Stimulated activated CD4-positive, alpha-beta T cell treated with anti-CD3 and anti-CD28 coated beads, TNF-alpha, amount 100 ng/mL, for 4 hours (primary cell): ENCODE data around the gene SLC26A9.

Source experiments
- DNase-seq, 3 experiments: peaks; one replicate each; pipeline ENCODE4 v3.0.0-alpha.2; 2020; ENCODE audit warnings: low read depth in 3 of 3

Gene SLC26A9

DNA sequence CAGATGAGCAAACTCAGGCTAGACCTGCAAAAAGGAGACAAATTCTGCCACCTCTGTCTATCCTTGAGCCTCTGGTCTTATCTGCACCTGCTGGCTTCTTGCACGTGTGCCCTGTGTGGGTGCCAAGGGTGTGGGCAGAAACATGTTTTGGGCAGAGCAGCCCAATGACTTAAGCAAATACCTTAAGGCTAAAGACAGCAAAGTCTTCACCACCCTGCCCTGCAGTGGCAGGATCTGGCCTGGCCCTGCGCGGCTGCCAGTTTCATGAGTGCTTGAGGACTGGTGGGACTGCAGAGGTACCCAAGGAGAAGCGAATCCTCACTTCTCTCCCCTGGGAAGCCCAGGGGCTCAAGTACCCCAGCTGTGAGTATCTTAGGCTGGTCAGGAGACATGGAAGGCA, 3.8 kb upstream of the SLC26A9 start:
- no peak for DNase-seq

DNA sequence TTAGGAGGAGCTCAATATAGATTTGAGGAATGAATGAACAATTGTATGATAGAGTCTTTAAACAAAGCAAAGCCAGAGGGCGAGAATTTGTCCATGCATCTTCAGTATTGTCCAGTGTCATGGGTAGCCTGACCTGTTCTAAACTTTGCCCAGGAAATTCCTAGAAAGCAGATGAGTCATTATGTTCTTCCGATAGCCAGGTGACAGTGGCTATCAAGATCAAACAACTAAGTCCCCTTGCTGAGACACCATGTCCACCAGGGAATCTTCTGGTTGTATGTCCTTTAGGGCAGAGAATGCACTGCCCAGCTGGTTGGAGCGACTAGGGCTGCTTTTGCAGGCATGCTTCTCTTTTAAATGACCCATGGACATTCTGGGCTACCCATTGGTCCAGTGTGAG, 1.8 kb upstream of the SLC26A9 start:
- DNase-seq = no peak

- DNase-seq = no peak
Observed at GRCh38 chr1:205944525-205944924, 1.3 kb upstream of the SLC26A9 start.

DNA sequence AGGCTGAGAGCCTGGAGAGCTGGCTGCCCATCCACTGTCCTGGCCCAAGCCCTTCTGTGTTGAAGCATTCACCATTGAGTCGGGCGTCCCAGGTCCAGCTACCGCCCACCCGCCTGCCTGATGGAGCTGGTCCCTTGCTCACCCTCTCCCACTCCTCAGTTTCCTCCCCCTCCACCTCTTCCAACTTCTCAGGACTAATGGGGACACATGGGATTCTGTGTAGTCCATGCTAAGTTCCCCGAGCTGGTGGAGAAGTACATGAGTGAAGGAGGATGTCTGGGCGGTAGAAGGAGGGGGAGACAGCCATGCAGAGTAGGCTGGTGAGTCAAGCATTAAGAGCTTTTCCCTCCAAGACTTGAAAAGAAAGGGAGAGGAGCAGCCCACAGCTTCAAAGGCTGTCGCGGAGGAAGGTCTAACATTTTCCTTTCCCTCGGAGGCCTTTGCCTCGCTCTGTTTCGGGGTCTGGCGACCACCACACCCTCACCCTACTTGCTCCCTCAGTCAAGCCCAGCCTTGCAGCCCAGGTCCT, 561 bp downstream of the SLC26A9 start:
- DNase-seq = no peak

GRCh38 chr1:205940710-205941109, 2.5 kb downstream of the SLC26A9 start:
- no peak for DNase-seq

GRCh38 chr1:205939690-205940330, 3.4 kb downstream of the SLC26A9 start:
- DNase-seq = no peak

- no peak for DNase-seq
Observed at GRCh38 chr1:205938682-205939081, 4.6 kb downstream of the SLC26A9 start.

- no peak for DNase-seq
Observed at GRCh38 chr1:205936846-205937586, 6.2 kb downstream of the SLC26A9 start.

GRCh38 chr1:205936311-205936710, 6.9 kb downstream of the SLC26A9 start:
- no peak for DNase-seq

GRCh38 chr1:205935869-205936268, 7.4 kb downstream of the SLC26A9 start:
- no peak for DNase-seq

DNA sequence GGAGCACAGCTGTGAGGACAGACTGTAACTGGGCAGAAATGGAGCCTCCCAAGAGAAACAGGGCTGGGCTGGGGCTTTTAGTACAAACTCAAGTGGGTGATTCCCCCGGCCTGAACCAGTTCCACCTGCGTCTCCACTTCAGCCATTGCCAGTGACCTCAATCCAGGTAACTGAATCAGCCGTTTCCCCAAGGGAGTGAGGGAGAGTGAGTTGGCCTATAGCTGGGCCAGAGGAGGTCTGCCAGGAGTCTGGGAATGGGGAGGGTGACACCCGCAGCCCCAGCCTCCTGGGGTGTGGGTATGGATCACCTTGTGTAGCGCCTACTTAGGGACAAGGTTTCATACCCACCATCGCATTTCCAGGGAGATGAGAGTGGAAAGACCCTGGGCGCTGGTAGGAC, 8.5 kb downstream of the SLC26A9 start:
- no peak for DNase-seq

DNA sequence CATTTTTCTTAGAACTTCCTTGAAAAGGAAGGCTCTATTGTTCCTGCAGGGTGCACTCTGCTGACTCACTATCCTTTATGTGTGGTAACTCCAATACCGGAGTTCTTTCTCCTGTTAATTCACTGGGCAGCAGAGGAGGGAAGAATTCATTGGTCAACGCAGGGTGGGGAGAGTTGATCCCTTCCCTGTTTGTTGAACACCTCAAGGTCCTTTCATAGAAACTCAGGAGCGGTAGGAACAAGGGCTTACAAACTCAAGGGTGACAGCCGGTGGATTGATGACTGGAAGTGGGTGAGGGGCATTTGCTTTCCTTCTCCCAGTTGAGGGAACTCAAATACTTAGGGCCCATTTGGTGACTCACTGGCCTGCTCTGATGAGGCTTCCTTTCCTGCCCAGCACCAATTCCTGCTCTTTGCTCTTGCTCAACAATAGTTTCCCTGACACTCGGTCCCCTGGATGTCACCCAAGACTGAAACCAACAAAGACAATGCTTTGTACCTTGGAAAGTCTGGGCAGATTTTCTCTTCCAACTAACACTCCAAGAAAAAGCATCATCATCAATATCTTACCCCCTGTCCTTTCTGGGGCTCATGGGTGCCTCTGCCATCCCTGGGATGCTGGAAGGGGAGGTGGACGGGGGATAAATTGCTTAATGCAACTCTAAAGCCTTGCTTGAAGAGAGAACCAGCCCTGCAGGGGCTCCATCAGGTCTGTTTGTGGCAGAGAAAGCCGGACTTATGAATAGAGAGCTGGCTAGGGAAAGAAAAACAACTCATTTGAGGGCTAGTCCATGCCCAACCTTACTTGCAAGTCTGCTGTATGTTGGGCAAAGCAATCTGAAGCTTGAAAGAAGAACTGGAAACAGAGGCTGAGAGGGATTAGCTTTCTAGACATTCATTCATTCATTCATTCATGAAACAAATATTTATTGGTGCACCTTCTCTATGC, 9.3 kb downstream of the SLC26A9 start:
- DNase-seq = no peak

DNA sequence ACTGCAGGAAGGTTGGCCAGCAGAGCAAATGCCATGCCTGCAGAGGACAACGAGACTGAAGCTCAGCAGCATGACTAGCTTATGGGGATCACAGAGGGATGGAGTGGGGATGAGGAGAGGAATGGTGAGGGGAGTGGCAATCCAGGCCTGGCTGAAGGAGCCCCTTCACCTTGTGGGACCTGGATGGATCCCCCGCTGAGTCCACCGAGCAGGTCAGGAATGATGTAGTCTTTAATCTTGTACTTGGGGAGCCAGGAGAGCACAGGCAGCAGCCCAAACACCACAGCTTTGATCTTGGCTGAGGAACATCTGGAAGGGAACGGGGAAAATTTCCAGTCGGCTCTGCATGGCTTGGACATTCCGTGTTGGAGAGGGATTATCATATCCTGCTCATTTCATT, 10.5 kb downstream of the SLC26A9 start:
- no peak for DNase-seq

DNA sequence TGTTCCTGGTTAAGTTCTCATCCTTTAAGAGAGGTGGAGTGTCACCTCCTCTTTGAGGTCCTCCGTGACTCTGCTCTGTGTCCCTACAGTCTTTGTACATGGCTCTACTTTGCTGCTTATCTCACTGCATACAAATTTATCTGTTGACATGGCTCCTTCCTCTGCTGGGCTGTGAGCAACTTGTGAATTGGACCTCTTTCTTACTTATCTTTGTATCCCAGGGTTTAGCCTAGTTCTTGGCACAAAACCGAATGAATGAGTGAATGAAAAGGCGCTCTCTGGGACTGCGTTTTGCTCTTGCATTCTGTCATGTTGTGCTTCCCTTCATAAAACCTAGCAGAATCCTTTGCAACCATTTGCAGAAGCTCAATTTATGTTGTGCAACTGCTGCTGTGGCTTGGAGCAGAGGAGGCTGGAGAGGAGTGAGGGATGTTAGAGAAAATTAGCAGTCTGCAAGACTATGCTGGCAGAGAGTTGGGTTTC, 12.4 kb downstream of the SLC26A9 start:
- DNase-seq = no peak

DNA sequence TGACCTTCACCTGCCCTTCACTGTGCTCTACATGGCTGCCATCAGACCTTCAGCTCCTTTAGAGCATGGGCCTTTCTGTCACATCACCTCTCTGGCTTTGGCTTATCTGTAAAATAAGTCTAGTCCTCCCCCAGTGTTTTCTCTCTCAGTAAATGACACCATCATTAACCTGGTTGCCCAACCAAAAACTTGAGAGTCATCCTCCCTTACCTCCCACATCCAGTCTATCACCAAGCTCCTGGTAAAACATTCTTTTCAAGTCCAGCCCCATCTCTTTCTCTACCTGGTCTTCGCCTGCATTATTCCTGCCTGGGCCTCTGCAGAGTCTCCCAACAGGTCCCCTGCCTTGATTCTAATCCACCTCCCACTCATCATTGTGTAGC, 13.1 kb downstream of the SLC26A9 start:
- no peak for DNase-seq

DNA sequence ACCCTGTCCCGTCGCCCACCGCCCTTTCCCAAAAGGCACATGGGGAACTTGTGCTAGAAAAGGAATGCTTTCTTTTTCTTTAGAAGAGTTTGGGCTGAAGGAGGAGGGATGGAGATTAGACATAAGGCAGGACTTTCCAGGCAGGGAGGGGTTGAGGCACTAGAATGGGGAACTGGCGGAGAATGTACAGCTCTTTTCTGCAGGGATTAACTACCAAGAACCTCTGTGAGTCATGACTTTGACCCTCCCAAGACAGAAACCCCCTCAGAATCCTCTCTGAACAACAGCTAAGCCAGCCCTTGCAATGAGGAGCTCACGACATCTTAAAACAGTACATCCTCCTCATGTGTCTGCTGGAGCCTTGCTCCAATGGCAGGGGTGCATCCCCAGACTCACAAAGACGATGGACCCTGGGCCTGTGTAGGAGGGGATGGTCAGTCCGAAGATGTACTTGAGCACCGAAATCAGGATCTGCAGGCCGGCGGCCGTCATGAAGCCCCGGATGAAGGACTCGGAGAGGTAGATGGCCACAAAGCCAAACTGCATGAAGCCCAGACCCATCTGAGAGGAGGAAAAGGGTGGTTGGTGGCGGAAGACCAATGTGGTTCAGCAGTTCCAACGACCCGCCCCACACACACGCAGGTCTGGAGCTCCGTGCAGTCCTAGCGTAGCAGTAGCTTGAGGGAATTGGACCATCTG, 13.6 kb downstream of the SLC26A9 start:
- DNase-seq = no peak

DNA sequence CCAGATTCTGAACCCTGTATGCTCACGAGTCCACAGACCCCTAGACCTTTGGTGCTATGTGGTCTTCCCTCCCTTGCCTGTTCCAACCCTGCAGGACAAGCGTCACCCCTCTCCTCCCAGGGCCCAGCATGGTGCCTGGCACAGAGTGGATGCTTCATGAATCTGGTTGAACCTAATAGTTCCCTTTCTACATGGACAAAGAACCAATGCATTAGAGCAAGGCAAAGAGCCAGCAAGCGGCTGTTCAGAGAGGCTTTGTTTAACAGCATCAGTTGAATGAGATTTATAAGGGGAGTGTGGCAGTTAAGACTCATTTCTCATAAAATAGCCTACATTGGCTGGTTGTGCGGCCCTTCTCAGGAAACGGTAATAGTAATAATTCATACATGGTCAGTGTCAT, 14.9 kb downstream of the SLC26A9 start:
- no peak for DNase-seq

- DNase-seq = no peak
Observed at GRCh38 chr1:205927676-205928075, 15.6 kb downstream of the SLC26A9 start.

DNA sequence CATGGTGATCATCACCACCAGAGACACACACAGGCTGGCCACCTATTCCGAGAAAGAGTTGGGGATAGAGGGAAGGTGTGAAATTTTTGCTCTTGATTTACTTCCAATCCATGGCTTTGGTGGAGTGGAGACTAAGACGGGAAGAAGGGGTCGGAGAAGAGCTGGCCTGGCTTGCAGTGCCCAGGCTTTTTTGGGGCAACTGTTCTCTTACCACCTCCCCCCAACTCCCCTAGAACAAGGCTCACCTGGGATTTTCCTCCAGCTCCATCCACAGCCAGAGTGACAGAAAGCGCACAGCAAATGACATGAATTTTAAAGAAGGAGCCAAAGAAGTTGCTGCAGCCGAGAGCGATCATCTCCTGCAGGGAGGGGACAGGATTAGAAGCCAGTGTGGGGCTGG, 16.0 kb downstream of the SLC26A9 start:
- no peak for DNase-seq

DNA sequence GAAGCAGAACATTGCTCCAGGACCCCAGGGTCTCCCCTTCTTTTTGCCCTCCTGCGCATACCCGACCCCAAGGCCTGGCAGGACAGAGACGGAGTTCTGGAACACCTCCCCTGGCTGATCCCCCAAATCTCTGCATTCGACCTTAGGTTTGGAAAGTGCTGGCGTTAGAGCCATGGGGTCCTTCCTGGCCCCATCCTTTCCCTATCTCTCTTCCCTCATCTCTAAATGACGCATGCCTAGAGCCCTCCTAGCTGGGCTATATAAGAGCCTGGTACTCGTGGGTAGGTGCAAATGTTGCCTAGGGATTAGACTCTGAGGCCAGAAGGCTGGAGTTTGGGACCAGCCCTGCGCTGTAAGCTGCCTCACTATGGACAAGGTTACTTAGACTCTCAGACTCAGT, 16.6 kb downstream of the SLC26A9 start:
- no peak for DNase-seq

DNA sequence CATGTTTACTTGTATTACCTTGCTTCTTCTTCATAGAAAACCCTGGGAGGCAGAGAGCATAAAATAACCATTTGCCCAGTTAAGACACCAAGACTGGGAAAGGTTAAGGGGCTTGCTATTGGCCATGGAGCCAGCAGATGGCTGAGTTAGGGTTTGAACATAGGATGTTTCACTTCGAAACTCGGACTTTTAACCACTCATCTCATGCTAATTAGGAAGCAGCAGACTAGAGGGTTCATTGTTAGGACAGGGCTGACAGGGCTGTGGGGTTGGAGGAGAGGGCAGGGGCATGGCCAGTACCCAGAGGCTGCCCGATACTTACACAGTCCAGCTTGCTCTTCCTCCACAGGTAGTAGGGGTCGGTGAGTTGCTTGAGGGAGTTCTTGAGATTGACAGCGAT, 17.0 kb downstream of the SLC26A9 start:
- DNase-seq = no peak

DNA sequence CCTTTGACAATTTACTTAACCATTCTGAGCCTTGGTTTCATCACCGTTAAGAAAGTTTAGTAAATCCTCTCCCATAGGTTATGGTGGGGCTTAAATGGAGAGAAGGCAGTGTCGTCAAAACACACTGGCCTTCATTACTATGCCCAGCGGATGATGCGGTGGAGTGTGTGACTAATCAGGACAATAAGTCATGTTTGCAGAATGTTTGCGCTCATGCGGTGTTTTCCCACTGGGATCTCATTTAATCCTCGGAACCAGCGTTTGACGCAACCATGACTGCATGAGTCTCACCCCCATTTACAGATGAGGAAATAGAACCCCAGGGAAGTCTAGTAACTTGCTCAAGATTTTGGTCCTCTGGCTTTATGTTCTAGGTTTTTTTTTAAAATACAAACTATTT, 17.5 kb downstream of the SLC26A9 start:
- DNase-seq = no peak
